Colonic mucosa (tissue), 2 donors: ENCODE data around the gene WNT8B. TPM values are rescaled to one million over a fixed set of nuclear protein-coding genes. Genes with fewer than 3 reads are reported as not detected.

Experiments
- total RNA-seq, 2 donors: library from RNA; stranded (reverse); fragmentation: NEBNext Ultra II Directional in 1 of 2; extraction: Animal tissue kit (Norgen Biotek cat#: 25700) in 1 of 2; gene quantifications; one replicate each; pipeline ENCODE4 v1.2.1, GENCODE V29; 2021
- donor health status: DM: no; HTN: no; CAD: no.
- donor health status: DM: no; HTN: no; CAD: no.

Gene WNT8B
- total RNA-seq, 2 donors from 2014 or later: not detected

Other genes with a start within 250 kb of the WNT8B start
- 10 to 100 TPM; 21.1 to 23.0 TPM for gene CHUK, start 233.4 kb upstream of the WNT8B start, total RNA-seq
- 10 to 100 TPM; 15.3 to 21.4 TPM for gene CWF19L1, start 195.4 kb upstream of the WNT8B start, total RNA-seq
- gene BLOC1S2, start 176.3 kb upstream of the WNT8B start, total RNA-seq: 10 to 100 TPM; 20.6 to 21.5 TPM
- gene PKD2L1, start 132.8 kb upstream of the WNT8B start, total RNA-seq: under 1 TPM; 0.50 to 0.52 TPM
- gene SCD, start 115.8 kb upstream of the WNT8B start, total RNA-seq: 100 to 1,000 TPM; 159 to 513 TPM
- gene SEC31B, start 56.9 kb downstream of the WNT8B start, total RNA-seq: 10 to 100 TPM in 1 of 2 donors, 1 to 10 TPM in 1; 6.3 to 13.2 TPM
- 100 to 1,000 TPM; 189 to 243 TPM for gene NDUFB8, start 66.9 kb downstream of the WNT8B start, total RNA-seq
- 10 to 100 TPM; 28.9 to 42.4 TPM for gene HIF1AN, start 72.9 kb downstream of the WNT8B start, total RNA-seq